ENCODE data around the gene MBD4. TPM values are rescaled to one million over a fixed set of nuclear protein-coding genes. Genes with fewer than 3 reads are reported as not detected.

MBD4 gene
- total RNA-seq, 6 donors from 2014 or later, result 22.3 to 43.2 (median 34.6) TPM

- no peaks in the 10 kb centered on the region for H3K9me3 ChIP-seq
- 69 to 76% methylated on average over 4 of the region's 4 CpGs for WGBS, 2 donors
- peak overlapping the region in 1 of 4 donors; percentile 16 for H3K27ac ChIP-seq
- no peak for ATAC-seq (ENCODE audit: low FRiP score in 2 of 2)
- peak in 1 of 2 donors; percentile 59 for DNase-seq
- H3K27me3 ChIP-seq, result no peaks in the 10 kb centered on the region
- no peaks in the 10 kb centered on the region for H3K36me3 ChIP-seq
- no peak overlapping the region for H3K4me3 ChIP-seq
- peaks cover 13 to 19% (median 15%) of the 10 kb centered on the region in 4 donors for H3K4me1 ChIP-seq
- TF ChIP-seq CTCF (IDR thresholded peaks at IDR 0.05) (no peak), EP300 (IDR thresholded peaks at IDR 0.05) (no peak), POLR2A (IDR thresholded peaks at IDR 0.05) (no peak), POLR2AphosphoS5 (IDR thresholded peaks at IDR 0.05) (no peak)
These were observed 15.4 kb downstream of the MBD4 start for GRCh38 chr3:129424185-129424841.

- DNase-seq (no peak), ATAC-seq (ENCODE audit: low FRiP score in 2 of 2) (no peak)
- Histone ChIP-seq H3K27ac (no peak overlapping the region), H3K27me3 (no peaks in the 10 kb centered on the region), H3K36me3 (no peaks in the 10 kb centered on the region), H3K9me3 (no peaks in the 10 kb centered on the region), H3K4me1 (peaks cover 3 to 14% (median 6%) of the 10 kb centered on the region in 4 donors), H3K4me3 (no peak overlapping the region)
- no peak for TF ChIP-seq CTCF (IDR thresholded peaks at IDR 0.05)
- TF ChIP-seq EP300 (IDR thresholded peaks at IDR 0.05), result no peak
- TF ChIP-seq POLR2AphosphoS5 (IDR thresholded peaks at IDR 0.05), result no peak
- no peak for TF ChIP-seq POLR2A (IDR thresholded peaks at IDR 0.05)
- 91 to 95% methylated on average over 1 of the region's 1 CpG for WGBS, 2 donors
These were observed 16.9 kb downstream of the MBD4 start for GRCh38 chr3:129422897-129423296.

- H3K4me1 ChIP-seq, result peaks cover 0 to 8% (median 2%) of the 10 kb centered on the region in 4 donors
- ATAC-seq (ENCODE audit: low FRiP score in 2 of 2), result no peak
- no peak overlapping the region for H3K27ac ChIP-seq
- WGBS, 2 donors, result 83 to 88% methylated on average over 6 of the region's 6 CpGs
- no peaks in the 10 kb centered on the region for H3K36me3 ChIP-seq
- H3K9me3 ChIP-seq, result no peaks in the 10 kb centered on the region
- no peak for TF ChIP-seq EP300 (IDR thresholded peaks at IDR 0.05)
- TF ChIP-seq POLR2A (IDR thresholded peaks at IDR 0.05), result no peak
- TF ChIP-seq CTCF (IDR thresholded peaks at IDR 0.05), result no peak
- no peak for TF ChIP-seq POLR2AphosphoS5 (IDR thresholded peaks at IDR 0.05)
- H3K27me3 ChIP-seq, result no peaks in the 10 kb centered on the region
- no peak for DNase-seq
- no peak overlapping the region for H3K4me3 ChIP-seq
These were observed 17.6 kb downstream of the MBD4 start for GRCh38 chr3:129421988-129422745.

GRCh38 chr3:129421236-129421883, 18.4 kb downstream of the MBD4 start:
- H3K36me3 ChIP-seq, result no peaks in the 10 kb centered on the region
- DNase-seq (no peak), ATAC-seq (ENCODE audit: low FRiP score in 2 of 2) (no peak)
- 94 to 97% methylated on average over 12 of the region's 12 CpGs for WGBS, 2 donors
- H3K4me1 ChIP-seq, result peaks cover 0 to 8% (median 2%) of the 10 kb centered on the region in 4 donors
- TF ChIP-seq EP300 (IDR thresholded peaks at IDR 0.05) (no peak), CTCF (IDR thresholded peaks at IDR 0.05) (no peak), POLR2A (IDR thresholded peaks at IDR 0.05) (no peak), POLR2AphosphoS5 (IDR thresholded peaks at IDR 0.05) (no peak)
- no peak overlapping the region for H3K4me3 ChIP-seq
- H3K9me3 ChIP-seq, result no peaks in the 10 kb centered on the region
- no peaks in the 10 kb centered on the region for H3K27me3 ChIP-seq
- H3K27ac ChIP-seq, result no peak overlapping the region

Data from upper lobe of left lung (tissue), 6 donors.